Smooth muscle cell (in vitro differentiated cells): ENCODE data around the gene PPP1R17. TPM values are rescaled to one million over a fixed set of nuclear protein-coding genes. Genes with fewer than 3 reads are reported as not detected.

Source experiments
- DNase-seq: peaks from one replicate; lab custom pipeline; 2025; ENCODE audit not compliant: unreplicated experiment; lab: John Stamatoyannopoulos, UW
- H2AFZ ChIP-seq: fragments of 200-600 bp; sonication (generic); 2 replicates; pipeline ENCODE4 v1.6.0; 2016; ENCODE audit warnings: antibody characterized with exemption, low read depth, mild to moderate bottlenecking
- H3F3A ChIP-seq: fragments of 200-600 bp; sonication (generic); 2 replicates; pipeline ENCODE4 v1.6.0; 2017; ENCODE audit warnings: antibody characterized with exemption, low read depth
- H3K27ac ChIP-seq: fragments of 200-600 bp; sonication (generic); 2 replicates; pipeline ENCODE4 v1.5.1; 2016; ENCODE audit warnings: low read depth, mild to moderate bottlenecking
- H3K27me3 ChIP-seq: fragments of 200-600 bp; sonication (generic); 2 replicates; pipeline ENCODE4 v1.6.1; 2016; ENCODE audit warnings: low read depth, mild to moderate bottlenecking
- H3K36me3 ChIP-seq: fragments of 200-600 bp; sonication (generic); 2 replicates; pipeline ENCODE4 v1.5.1; 2016; ENCODE audit warnings: low read depth
- H3K4me1 ChIP-seq: fragments of 200-600 bp; sonication (generic); 2 replicates; pipeline ENCODE4 v1.5.1; 2016; ENCODE audit warnings: low read depth
- H3K4me2 ChIP-seq: fragments of 200-600 bp; sonication (generic); 2 replicates; pipeline ENCODE4 v1.6.0; 2016; ENCODE audit warnings: mild to moderate bottlenecking
- H3K4me3 ChIP-seq: fragments of 200-600 bp; sonication (generic); 2 replicates; pipeline ENCODE4 v1.5.1; 2016; ENCODE audit warnings: mild to moderate bottlenecking
- H3K79me2 ChIP-seq: fragments of 200-600 bp; sonication (generic); 2 replicates; pipeline ENCODE4 v1.6.0; 2016; ENCODE audit warnings: low read depth, mild to moderate bottlenecking
- H3K9ac ChIP-seq: fragments of 200-600 bp; sonication (generic); 2 replicates; pipeline ENCODE4 v1.6.0; 2016; ENCODE audit warnings: low read depth
- H3K9me3 ChIP-seq: fragments of 200-600 bp; sonication (generic); replicated peaks from 2 replicates; pipeline ENCODE4 v1.5.1; 2016; ENCODE audit warnings: low read depth
- H4K20me1 ChIP-seq: fragments of 200-600 bp; sonication (generic); 2 replicates; pipeline ENCODE4 v1.6.0; 2016; ENCODE audit warnings: low read depth
- CTCF ChIP-seq: fragments of 200-600 bp; sonication (generic); IDR thresholded peaks from 2 replicates; pipeline ENCODE4 v1.5.1; 2017; ENCODE audit warnings: borderline replicate concordance, mild to moderate bottlenecking, antibody characterized with exemption; ENCODE audit not compliant: insufficient read depth, poor library complexity, severe bottlenecking
- WGBS: methylation state at CpG from one replicate; pipeline ENCODE4 v1.1.7; 2016; ENCODE audit warnings: low lambda C conversion rate; 5-methylcytosine and 5-hydroxymethylcytosine counted together
- polyA plus RNA-seq: library from polyadenylated mRNA; unstranded; fragments of >200 nt; fragmentation: Nextera tagmentation; extraction: Ambion mirVana; gene quantifications from 2 replicates; pipeline ENCODE4 v1.2.1, GENCODE V29; 2016
- total RNA-seq: library from RNA; depleted of rRNA; stranded (reverse); fragments of >200 nt; gene quantifications from 2 replicates; pipeline ENCODE4 v1.2.3, GENCODE V29; 2014

PPP1R17 gene
- total and polyA plus RNA-seq, 2 experiments from 2014 or later, result not detected

GRCh38 chr7:31683445-31684225, 3.4 kb upstream of the PPP1R17 start:
- Histone ChIP-seq H3K9ac (no peak overlapping the region), H2AFZ (no peak overlapping the region), H3F3A (no peaks in the 10 kb centered on the region), H3K4me1 (no peaks in the 10 kb centered on the region), H3K27me3 (peaks cover 16% of the 10 kb centered on the region), H3K27ac (no peak overlapping the region), H3K4me2 (no peak overlapping the region), H4K20me1 (no peaks in the 10 kb centered on the region), H3K79me2 (no peaks in the 10 kb centered on the region), H3K9me3 (no peaks in the 10 kb centered on the region), H3K36me3 (no peaks in the 10 kb centered on the region), H3K4me3 (no peak overlapping the region)
- no peak for DNase-seq
- no peak for TF ChIP-seq CTCF
- WGBS, result 81% methylated on average over 5 of the region's 5 CpGs

GRCh38 chr7:31688372-31688771, 1.4 kb downstream of the PPP1R17 start:
- H3F3A ChIP-seq, result no peaks in the 10 kb centered on the region
- 35% methylated on average over 3 of the region's 3 CpGs for WGBS
- H3K4me1 ChIP-seq, result no peaks in the 10 kb centered on the region
- no peak overlapping the region for H3K4me2 ChIP-seq
- TF ChIP-seq CTCF, result no peak
- H3K9me3 ChIP-seq, result no peaks in the 10 kb centered on the region
- no peaks in the 10 kb centered on the region for H3K36me3 ChIP-seq
- peaks cover 29% of the 10 kb centered on the region for H3K27me3 ChIP-seq
- no peak overlapping the region for H3K4me3 ChIP-seq
- DNase-seq, result no peak
- H3K27ac ChIP-seq, result no peak overlapping the region
- H4K20me1 ChIP-seq, result no peaks in the 10 kb centered on the region
- H3K9ac ChIP-seq, result no peak overlapping the region
- H3K79me2 ChIP-seq, result no peaks in the 10 kb centered on the region
- no peak overlapping the region for H2AFZ ChIP-seq

GRCh38 chr7:31688996-31689395, 2.0 kb downstream of the PPP1R17 start:
- Histone ChIP-seq H3K27ac (no peak overlapping the region), H3K9ac (no peak overlapping the region), H2AFZ (no peak overlapping the region), H3K9me3 (no peaks in the 10 kb centered on the region), H3K4me2 (no peak overlapping the region), H3F3A (no peaks in the 10 kb centered on the region), H3K27me3 (peaks cover 29% of the 10 kb centered on the region), H3K79me2 (no peaks in the 10 kb centered on the region), H3K4me3 (no peak overlapping the region), H3K4me1 (no peaks in the 10 kb centered on the region), H4K20me1 (no peaks in the 10 kb centered on the region), H3K36me3 (no peaks in the 10 kb centered on the region)
- no peak for DNase-seq
- WGBS, result 41% methylated on average over 2 of the region's 2 CpGs
- no peak for TF ChIP-seq CTCF

GRCh38 chr7:31690935-31691334, 3.9 kb downstream of the PPP1R17 start:
- H3F3A ChIP-seq, result no peaks in the 10 kb centered on the region
- no peak for DNase-seq
- no peak overlapping the region for H2AFZ ChIP-seq
- no peak overlapping the region for H3K27ac ChIP-seq
- 87% methylated on average over 2 of the region's 2 CpGs for WGBS
- H3K4me1 ChIP-seq, result no peaks in the 10 kb centered on the region
- no peaks in the 10 kb centered on the region for H3K9me3 ChIP-seq
- no peak overlapping the region for H3K4me3 ChIP-seq
- H3K79me2 ChIP-seq, result no peaks in the 10 kb centered on the region
- H3K4me2 ChIP-seq, result no peak overlapping the region
- peaks cover 29% of the 10 kb centered on the region for H3K27me3 ChIP-seq
- no peaks in the 10 kb centered on the region for H3K36me3 ChIP-seq
- no peaks in the 10 kb centered on the region for H4K20me1 ChIP-seq
- no peak for TF ChIP-seq CTCF
- H3K9ac ChIP-seq, result no peak overlapping the region
